Loucy (cell line): ENCODE measurements around the gene FITM1.
A peak's percentile ranks its signal among the peaks of the same experiment; 100 is the strongest.

Experiments used
- H2AFZ ChIP-seq: fragments of 200-600 bp; sonication (generic); 2 replicates; pipeline ENCODE4 v1.6.0; 2016; ENCODE audit warnings: antibody characterized with exemption, mild to moderate bottlenecking, low read length, moderate library complexity
- H3F3A ChIP-seq: fragments of 200-600 bp; 2 replicates; pipeline ENCODE4 v1.6.0; 2016; ENCODE audit warnings: antibody characterized with exemption, low read depth, mild to moderate bottlenecking
- H3K27me3 ChIP-seq: fragments of 200-600 bp; sonication (generic); 2 replicates; pipeline ENCODE4 v1.6.1; 2014; ENCODE audit warnings: low read length, mild to moderate bottlenecking; ENCODE audit not compliant: insufficient read depth, poor library complexity, severe bottlenecking
- H3K36me3 ChIP-seq: fragments of 200-600 bp; sonication (generic); 2 replicates; pipeline ENCODE4 v1.6.1; 2016; ENCODE audit warnings: low read length; ENCODE audit not compliant: insufficient read depth
- H3K4me1 ChIP-seq: fragments of 200-600 bp; sonication (generic); 2 replicates; pipeline ENCODE4 v1.5.1; 2014; ENCODE audit warnings: low read length, mild to moderate bottlenecking; ENCODE audit not compliant: insufficient read depth, poor library complexity, severe bottlenecking
- H3K4me2 ChIP-seq: fragments of 200-600 bp; sonication (generic); 2 replicates; pipeline ENCODE4 v1.6.0; 2014; ENCODE audit warnings: antibody characterized with exemption, low read length, low read depth, mild to moderate bottlenecking; ENCODE audit not compliant: poor library complexity, severe bottlenecking
- H3K4me3 ChIP-seq: fragments of 200-600 bp; sonication (generic); 2 replicates; pipeline ENCODE4 v1.5.1; 2014; ENCODE audit warnings: low read length, mild to moderate bottlenecking, mixed read lengths; ENCODE audit not compliant: poor library complexity, severe bottlenecking
- H3K79me2 ChIP-seq: fragments of 200-600 bp; sonication (generic); 2 replicates; pipeline ENCODE4 v1.6.1; 2014; ENCODE audit warnings: low read length; ENCODE audit not compliant: insufficient read depth
- H3K9ac ChIP-seq: fragments of 200-600 bp; sonication (generic); 2 replicates; pipeline ENCODE4 v1.6.0; 2014; ENCODE audit warnings: mild to moderate bottlenecking, low read depth, low read length, moderate library complexity; ENCODE audit not compliant: poor library complexity, severe bottlenecking
- H3K9me2 ChIP-seq: fragments of 200-600 bp; sonication (generic); replicated peaks from 2 replicates; pipeline ENCODE4 v1.6.1; 2016; ENCODE audit warnings: low read depth, low read length, mixed read lengths
- H3K9me3 ChIP-seq: fragments of 200-600 bp; sonication (generic); 2 replicates; pipeline ENCODE4 v1.6.1; 2014; ENCODE audit warnings: mild to moderate bottlenecking, antibody characterized with exemption, low read length, low read depth; ENCODE audit not compliant: insufficient read depth
- H4K20me1 ChIP-seq: fragments of 200-600 bp; sonication (generic); 2 replicates; pipeline ENCODE4 v1.6.0; 2014; ENCODE audit warnings: antibody characterized with exemption, low read length, mild to moderate bottlenecking; ENCODE audit not compliant: insufficient read depth, poor library complexity, severe bottlenecking
- EZH2phosphoT487 ChIP-seq: fragments of 200-600 bp; IDR thresholded peaks from 2 replicates; pipeline ENCODE4 v1.6.1; 2018; ENCODE audit warnings: antibody characterized with exemption, mild to moderate bottlenecking, moderate library complexity, borderline replicate concordance
- TF ChIP-seq, protein P1 (sequence below): fragments of 200-600 bp; sonication (generic); conservative IDR thresholded peaks from 2 replicates; pipeline ENCODE4 v1.5.1; 2014; ENCODE audit warnings: mild to moderate bottlenecking, antibody characterized with exemption, low read length

FITM1 gene

GRCh38 chr14:24130380-24130716, at the start of gene FITM1:
FITM1 (plus strand) TSS chr14:24130659; CDS start chr14:24131564, 905 bp downstream.
- Histone ChIP-seq H3K4me3 (no peak within 1 kb of the TSS), H3K4me2 (peak within 1 kb of the TSS; percentile 12), H3K79me2 (no peaks in the 10 kb centered on the region), H3F3A (no peaks in the 10 kb centered on the region), H2AFZ (no peak within 1 kb of the TSS), H3K36me3 (no peaks in the 10 kb centered on the region), H3K9me2 (no peaks in the 10 kb centered on the region), H3K9ac (peak within 1 kb of the TSS; percentile 17), H3K9me3 (no peaks in the 10 kb centered on the region), H4K20me1 (no peaks in the 10 kb centered on the region), H3K27me3 (no peaks in the 10 kb centered on the region), H3K4me1 (peaks cover 19% of the 10 kb centered on the region)
- TF ChIP-seq EZH2phosphoT487 = no peak
- TF ChIP-seq, protein P1, sequence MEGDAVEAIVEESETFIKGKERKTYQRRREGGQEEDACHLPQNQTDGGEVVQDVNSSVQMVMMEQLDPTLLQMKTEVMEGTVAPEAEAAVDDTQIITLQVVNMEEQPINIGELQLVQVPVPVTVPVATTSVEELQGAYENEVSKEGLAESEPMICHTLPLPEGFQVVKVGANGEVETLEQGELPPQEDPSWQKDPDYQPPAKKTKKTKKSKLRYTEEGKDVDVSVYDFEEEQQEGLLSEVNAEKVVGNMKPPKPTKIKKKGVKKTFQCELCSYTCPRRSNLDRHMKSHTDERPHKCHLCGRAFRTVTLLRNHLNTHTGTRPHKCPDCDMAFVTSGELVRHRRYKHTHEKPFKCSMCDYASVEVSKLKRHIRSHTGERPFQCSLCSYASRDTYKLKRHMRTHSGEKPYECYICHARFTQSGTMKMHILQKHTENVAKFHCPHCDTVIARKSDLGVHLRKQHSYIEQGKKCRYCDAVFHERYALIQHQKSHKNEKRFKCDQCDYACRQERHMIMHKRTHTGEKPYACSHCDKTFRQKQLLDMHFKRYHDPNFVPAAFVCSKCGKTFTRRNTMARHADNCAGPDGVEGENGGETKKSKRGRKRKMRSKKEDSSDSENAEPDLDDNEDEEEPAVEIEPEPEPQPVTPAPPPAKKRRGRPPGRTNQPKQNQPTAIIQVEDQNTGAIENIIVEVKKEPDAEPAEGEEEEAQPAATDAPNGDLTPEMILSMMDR = no peak

GRCh38 chr14:24080888-24081738, 49.3 kb upstream of the FITM1 start:
- Histone ChIP-seq H3K4me2 (peak overlapping the region; percentile 74), H3K9ac (peak overlapping the region; percentile 65), H2AFZ (peak overlapping the region; percentile 78), H3K9me3 (no peaks in the 10 kb centered on the region), H3K4me3 (peak overlapping the region; percentile 74), H4K20me1 (no peaks in the 10 kb centered on the region), H3K36me3 (no peaks in the 10 kb centered on the region), H3K27me3 (no peaks in the 10 kb centered on the region), H3K4me1 (peaks cover 21% of the 10 kb centered on the region), H3F3A (no peaks in the 10 kb centered on the region), H3K9me2 (no peaks in the 10 kb centered on the region), H3K79me2 (no peaks in the 10 kb centered on the region)
- TF ChIP-seq, protein P1 = no peak
- no peak for TF ChIP-seq EZH2phosphoT487

GRCh38 chr14:24081739-24082211, 48.7 kb upstream of the FITM1 start:
- H3K36me3 ChIP-seq = no peaks in the 10 kb centered on the region
- H3K4me2 ChIP-seq = peak overlapping the region; percentile 74
- no peak overlapping the region; the same call in 1 of the 2 replicates for H2AFZ ChIP-seq
- H3K9me2 ChIP-seq = no peaks in the 10 kb centered on the region
- no peaks in the 10 kb centered on the region for H3K27me3 ChIP-seq
- no peaks in the 10 kb centered on the region for H3K9me3 ChIP-seq
- H3K4me1 ChIP-seq = peaks cover 21% of the 10 kb centered on the region
- peak overlapping the region; percentile 65 for H3K9ac ChIP-seq
- TF ChIP-seq, protein P1 = no peak
- TF ChIP-seq EZH2phosphoT487 = no peak
- H4K20me1 ChIP-seq = no peaks in the 10 kb centered on the region
- peak overlapping the region; percentile 74 for H3K4me3 ChIP-seq
- H3F3A ChIP-seq = no peaks in the 10 kb centered on the region
- no peaks in the 10 kb centered on the region for H3K79me2 ChIP-seq
